CD4-positive, alpha-beta T cell treated with Interleukin-6 for 4 hours (primary cell): Measurements from ENCODE around the gene THRA.

ENCODE experiments used
- DNase-seq: peaks from one replicate; pipeline ENCODE4 v3.0.0-alpha.2; 2020; ENCODE audit warnings: mixed read lengths

Gene THRA

GRCh38 chr17:40100669-40101366, 38.1 kb downstream of the THRA start:
- peak; percentile 91 for DNase-seq

GRCh38 chr17:40101367-40102210, 38.8 kb downstream of the THRA start:
- DNase-seq = no peak

- no peak for DNase-seq
These were observed 40.4 kb downstream of the THRA start for GRCh38 chr17:40103071-40103661.

- peak; percentile 22 for DNase-seq
These were observed 40.9 kb downstream of the THRA start for GRCh38 chr17:40103688-40104087.

GRCh38 chr17:40104594-40105486, 42.1 kb downstream of the THRA start:
- DNase-seq = peak; percentile 31

- peak; percentile 22 for DNase-seq
These were observed 43.3 kb downstream of the THRA start for GRCh38 chr17:40105861-40106759.

GRCh38 chr17:40106760-40107521, 44.2 kb downstream of the THRA start:
- peak; percentile 46 for DNase-seq

GRCh38 chr17:40107522-40108174, 44.9 kb downstream of the THRA start:
- no peak for DNase-seq

GRCh38 chr17:40108970-40109824, 46.4 kb downstream of the THRA start:
- peak; percentile 24 for DNase-seq

GRCh38 chr17:40110026-40110845, 47.5 kb downstream of the THRA start:
- DNase-seq = no peak

GRCh38 chr17:40111221-40112128, 48.7 kb downstream of the THRA start:
- DNase-seq = peak; percentile 77

- no peak for DNase-seq
These were observed 49.5 kb downstream of the THRA start for GRCh38 chr17:40112191-40112711.

GRCh38 chr17:40112718-40113109, 49.9 kb downstream of the THRA start:
- DNase-seq = no peak

GRCh38 chr17:40113110-40113906, 50.5 kb downstream of the THRA start:
- DNase-seq = peak; percentile 92

- DNase-seq = no peak
These were observed 51.1 kb downstream of the THRA start for GRCh38 chr17:40113907-40114245.

GRCh38 chr17:40115101-40115436, 52.3 kb downstream of the THRA start:
- no peak for DNase-seq
